Measurements from ENCODE around the gene CLCN1.

GRCh38 chr7:143316492-143316891 lies 581 bp downstream of the CLCN1 start:
- TF ChIP-seq, protein P1, sequence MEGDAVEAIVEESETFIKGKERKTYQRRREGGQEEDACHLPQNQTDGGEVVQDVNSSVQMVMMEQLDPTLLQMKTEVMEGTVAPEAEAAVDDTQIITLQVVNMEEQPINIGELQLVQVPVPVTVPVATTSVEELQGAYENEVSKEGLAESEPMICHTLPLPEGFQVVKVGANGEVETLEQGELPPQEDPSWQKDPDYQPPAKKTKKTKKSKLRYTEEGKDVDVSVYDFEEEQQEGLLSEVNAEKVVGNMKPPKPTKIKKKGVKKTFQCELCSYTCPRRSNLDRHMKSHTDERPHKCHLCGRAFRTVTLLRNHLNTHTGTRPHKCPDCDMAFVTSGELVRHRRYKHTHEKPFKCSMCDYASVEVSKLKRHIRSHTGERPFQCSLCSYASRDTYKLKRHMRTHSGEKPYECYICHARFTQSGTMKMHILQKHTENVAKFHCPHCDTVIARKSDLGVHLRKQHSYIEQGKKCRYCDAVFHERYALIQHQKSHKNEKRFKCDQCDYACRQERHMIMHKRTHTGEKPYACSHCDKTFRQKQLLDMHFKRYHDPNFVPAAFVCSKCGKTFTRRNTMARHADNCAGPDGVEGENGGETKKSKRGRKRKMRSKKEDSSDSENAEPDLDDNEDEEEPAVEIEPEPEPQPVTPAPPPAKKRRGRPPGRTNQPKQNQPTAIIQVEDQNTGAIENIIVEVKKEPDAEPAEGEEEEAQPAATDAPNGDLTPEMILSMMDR (conservative IDR thresholded peaks at IDR 0.05), result no peak
- no peak for TF ChIP-seq ZFX (IDR thresholded peaks at IDR 0.05)

All from C4-2B (cell line).